GM18519 (cell line): ENCODE data around the gene MICA.
A peak's percentile ranks its signal among the peaks of the same experiment; 100 is the strongest.
"Not testable (repeated sequence)": the region's sequence is repeated elsewhere in the genome, so short reads cannot be mapped to it uniquely, and the experiment has no call there.

Experiments
- ATAC-seq: cut with Tn5 transposase; IDR thresholded peaks from one replicate; pipeline ENCODE4 v1.9.1; 2021; ENCODE audit warnings: mild to moderate bottlenecking, moderate library complexity; ENCODE audit not compliant: unreplicated experiment, low FRiP score

The MICA gene

GRCh38 chr6:31450751-31451150 is 47.4 kb downstream of the MICA start:
- no peak for ATAC-seq

GRCh38 chr6:31452859-31453258 is 49.5 kb downstream of the MICA start:
- no peak for ATAC-seq

- ATAC-seq = no peak
These were observed 49.9 kb downstream of the MICA start for GRCh38 chr6:31453259-31453658.

GRCh38 chr6:31459864-31460263 is 56.5 kb downstream of the MICA start:
- ATAC-seq = not testable (repeated sequence)

GRCh38 chr6:31460361-31461025 is 57.1 kb downstream of the MICA start:
- ATAC-seq = no peak

GRCh38 chr6:31462026-31462963 is 58.9 kb downstream of the MICA start:
- peak; percentile 8 for ATAC-seq

GRCh38 chr6:31462964-31463870 is 59.8 kb downstream of the MICA start:
- peak; percentile 59 for ATAC-seq

- ATAC-seq = no peak
These were observed 61.1 kb downstream of the MICA start for GRCh38 chr6:31464252-31465184.
